Measurements from ENCODE around the gene MYOT. TPM values are rescaled to one million over a fixed set of nuclear protein-coding genes. Genes with fewer than 3 reads are reported as not detected.

MYOT gene, protein sequence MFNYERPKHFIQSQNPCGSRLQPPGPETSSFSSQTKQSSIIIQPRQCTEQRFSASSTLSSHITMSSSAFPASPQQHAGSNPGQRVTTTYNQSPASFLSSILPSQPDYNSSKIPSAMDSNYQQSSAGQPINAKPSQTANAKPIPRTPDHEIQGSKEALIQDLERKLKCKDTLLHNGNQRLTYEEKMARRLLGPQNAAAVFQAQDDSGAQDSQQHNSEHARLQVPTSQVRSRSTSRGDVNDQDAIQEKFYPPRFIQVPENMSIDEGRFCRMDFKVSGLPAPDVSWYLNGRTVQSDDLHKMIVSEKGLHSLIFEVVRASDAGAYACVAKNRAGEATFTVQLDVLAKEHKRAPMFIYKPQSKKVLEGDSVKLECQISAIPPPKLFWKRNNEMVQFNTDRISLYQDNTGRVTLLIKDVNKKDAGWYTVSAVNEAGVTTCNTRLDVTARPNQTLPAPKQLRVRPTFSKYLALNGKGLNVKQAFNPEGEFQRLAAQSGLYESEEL
- not detected in 2 replicates for total RNA-seq (2022)
- not detected for Bru-seq, nascent RNA
- BruChase-seq, experiment 1, labeled RNA remaining after a 2-hour chase: not detected
- BruChase-seq, experiment 2, labeled RNA remaining after a 6-hour chase: not detected
- long read RNA-seq: 0 reads

DNA sequence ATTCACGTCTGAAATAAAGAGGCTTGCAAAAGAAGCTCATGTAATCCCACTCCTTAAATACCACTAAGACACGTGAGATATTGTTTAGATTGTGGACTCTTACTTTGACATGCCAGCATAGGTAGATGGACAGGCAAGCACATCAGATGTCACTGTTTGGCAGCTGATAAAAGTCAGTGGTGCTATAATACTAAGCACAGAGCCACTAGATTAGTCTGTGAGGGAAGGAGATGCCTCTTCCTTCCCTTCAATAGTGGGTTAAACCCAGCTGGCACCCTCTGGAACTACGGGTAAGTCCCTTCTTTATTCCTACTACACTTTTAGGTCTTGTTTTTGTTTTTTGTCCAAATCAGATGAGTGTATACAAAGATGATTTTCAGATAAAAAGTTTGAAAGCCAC, at the start of gene MYOT:
MYOT (plus strand) TSS at position 197 of the 400 bp plus-strand sequence. CDS start 2,792 bp downstream, outside the sequence.
- Mint-ChIP-seq H3K9me3 (ENCODE audit: unreplicated experiment) (no peaks in the 10 kb centered on the region), H3K4me1 (ENCODE audit: low read depth, unreplicated experiment) (no peaks in the 10 kb centered on the region), H3K27ac (ENCODE audit: unreplicated experiment) (no peak within 1 kb of the TSS), H3K4me3 (ENCODE audit: unreplicated experiment) (no peak within 1 kb of the TSS), H3K27me3 (ENCODE audit: insufficient read depth, unreplicated experiment) (peaks cover 3% of the 10 kb centered on the region), H3K36me3 (ENCODE audit: insufficient read depth, unreplicated experiment) (no peaks in the 10 kb centered on the region)
- TF ChIP-seq CTCF (IDR thresholded peaks at IDR 0.05; ENCODE audit: insufficient read depth in 1 of 2, low read depth in 1 of 2, low read length in 1 of 2, severe bottlenecking in 1 of 2, unreplicated experiment in 1 of 2): no peak
- H3K36me3 ChIP-seq (ENCODE audit: control insufficient read depth, insufficient read depth, low read length): no peaks in the 10 kb centered on the region
- no peaks in the 10 kb centered on the region; the same call in 1 of the 2 replicates for H3K27me3 ChIP-seq (replicated peaks; ENCODE audit: control insufficient read depth, insufficient read depth, low read length)
- H3K4me1 ChIP-seq: no peaks in the 10 kb centered on the region
- intact Hi-C loops (cut with micrococcal nuclease; ENCODE audit: unreplicated experiment): no loop called here
- no peak for DNase-seq
- no peak within 1 kb of the TSS for H3K4me3 ChIP-seq (ENCODE audit: low read depth, low read length)
- H3K9me3 ChIP-seq: no peaks in the 10 kb centered on the region
- CTCF ChIA-PET: no interaction called here
- POLR2A ChIA-PET: no interaction called here
- no TSS peak for BruUV-seq (replicated peaks)

DNA sequence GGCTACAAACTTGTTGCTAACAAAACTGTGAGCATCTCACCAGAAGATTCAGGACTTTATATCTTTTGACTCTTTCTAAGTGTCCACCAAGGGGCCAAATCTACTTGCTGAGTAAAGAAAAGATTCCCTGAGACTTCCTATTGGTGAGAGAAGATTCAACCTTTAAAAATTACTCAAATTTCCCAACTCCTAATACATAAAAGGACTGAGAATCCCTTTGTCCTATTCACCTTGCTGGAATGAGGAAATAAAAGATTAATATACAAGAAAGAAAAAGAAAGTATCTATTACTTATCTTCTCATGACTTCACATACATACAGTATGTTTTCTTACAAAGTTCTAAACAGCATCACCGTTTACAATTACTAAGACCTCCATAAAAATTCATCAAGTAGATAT, 47.9 kb upstream of the MYOT start:
- H3K4me1 Mint-ChIP-seq (ENCODE audit: low read depth, unreplicated experiment): no peaks in the 10 kb centered on the region
- TF ChIP-seq CTCF (IDR thresholded peaks at IDR 0.05; ENCODE audit: insufficient read depth in 1 of 2, low read depth in 1 of 2, low read length in 1 of 2, severe bottlenecking in 1 of 2, unreplicated experiment in 1 of 2): no peak
- H3K36me3 ChIP-seq (ENCODE audit: control insufficient read depth, insufficient read depth, low read length): no peaks in the 10 kb centered on the region
- DNase-seq: no peak
- H3K4me3 ChIP-seq (ENCODE audit: low read depth, low read length): no peak overlapping the region
- no peaks in the 10 kb centered on the region for H3K9me3 ChIP-seq
- H3K27ac Mint-ChIP-seq (ENCODE audit: unreplicated experiment): no peak overlapping the region
- ChIA-PET POLR2A (no interaction called here), CTCF (no interaction called here)
- intact Hi-C loops (cut with micrococcal nuclease; ENCODE audit: unreplicated experiment): no loop called here
- no peaks in the 10 kb centered on the region for H3K27me3 Mint-ChIP-seq (ENCODE audit: insufficient read depth, unreplicated experiment)
- H3K36me3 Mint-ChIP-seq (ENCODE audit: insufficient read depth, unreplicated experiment): no peaks in the 10 kb centered on the region
- no peak overlapping the region for H3K4me3 Mint-ChIP-seq (ENCODE audit: unreplicated experiment)
- no peaks in the 10 kb centered on the region for H3K9me3 Mint-ChIP-seq (ENCODE audit: unreplicated experiment)
- no TSS peak for BruUV-seq (replicated peaks)
- no peaks in the 10 kb centered on the region for H3K27me3 ChIP-seq (replicated peaks; ENCODE audit: control insufficient read depth, insufficient read depth, low read length)
- H3K4me1 ChIP-seq: no peaks in the 10 kb centered on the region

GRCh38 chr5:137822158-137822764, 45.4 kb upstream of the MYOT start:
- H3K9me3 ChIP-seq: no peaks in the 10 kb centered on the region
- ChIA-PET CTCF (interaction anchor here (0.6 to 1.9 kb wide), 4 partner anchors 21 to 193 kb away, joined by 3 to 12 read pairs (median 6); no protein-coding TSS in a partner anchor), POLR2A (interaction anchor here (0.6 kb wide), 1 partner anchor 71 kb away, joined by 5 read pairs; no protein-coding TSS in a partner anchor)
- peak; percentile 58 to 84 for TF ChIP-seq CTCF (IDR thresholded peaks at IDR 0.05; ENCODE audit: insufficient read depth in 1 of 2, low read depth in 1 of 2, low read length in 1 of 2, severe bottlenecking in 1 of 2, unreplicated experiment in 1 of 2)
- BruUV-seq (replicated peaks): no TSS peak
- Mint-ChIP-seq H3K4me1 (ENCODE audit: low read depth, unreplicated experiment) (peaks cover 12% of the 10 kb centered on the region), H3K27me3 (ENCODE audit: insufficient read depth, unreplicated experiment) (no peaks in the 10 kb centered on the region), H3K9me3 (ENCODE audit: unreplicated experiment) (no peaks in the 10 kb centered on the region), H3K27ac (ENCODE audit: unreplicated experiment) (no peak overlapping the region), H3K4me3 (ENCODE audit: unreplicated experiment) (no peak overlapping the region), H3K36me3 (ENCODE audit: insufficient read depth, unreplicated experiment) (no peaks in the 10 kb centered on the region)
- no peak overlapping the region for H3K4me3 ChIP-seq (ENCODE audit: low read depth, low read length)
- intact Hi-C loops (cut with micrococcal nuclease; ENCODE audit: unreplicated experiment): loop anchor here (1.0 kb wide), 3 partner anchors 43 to 193 kb away; no protein-coding TSS in a partner anchor
- H3K27me3 ChIP-seq (replicated peaks; ENCODE audit: control insufficient read depth, insufficient read depth, low read length): no peaks in the 10 kb centered on the region
- DNase-seq: peak; percentile 59 to 66
- H3K4me1 ChIP-seq: no peaks in the 10 kb centered on the region
- H3K36me3 ChIP-seq (ENCODE audit: control insufficient read depth, insufficient read depth, low read length): no peaks in the 10 kb centered on the region
